GM12878 (cell line): ENCODE data around the gene WDR64. TPM values are rescaled to one million over a fixed set of nuclear protein-coding genes. Genes with fewer than 3 reads are reported as not detected.

Source experiments
- ATAC-seq: fragments of 200-7000 bp; cut with Tn5 transposase; 3 replicates; pipeline ENCODE4 v1.9.1; 2020; ENCODE audit warnings: mild to moderate bottlenecking, moderate library complexity
- BruUV-seq: library from RNA; stranded (reverse); fragments of 400-500 nt; replicated peaks from 2 replicates; lab custom pipeline; 2021; lab: Mats Ljungman, UMichigan
- CTCF ChIA-PET: fragments of 300-600 bp; sonication (Branson Sonifier 250); formaldehyde crosslinking; extraction: SDS; loops from one replicate; lab custom pipeline; 2021; ENCODE audit warnings: inconsistent platforms; lab: Yijun Ruan, JAX
- POLR2A ChIA-PET: fragments of 350-600 bp; formaldehyde crosslinking; extraction: SDS; loops from one replicate; lab custom pipeline; 2021; ENCODE audit warnings: inconsistent platforms; lab: Charles Lee
- RAD21 ChIA-PET: fragments of 300-600 bp; sonication (Branson Sonifier 250); formaldehyde crosslinking; loops from one replicate; lab custom pipeline; 2023; ENCODE audit warnings: antibody characterized with exemption; ENCODE audit not compliant: unreplicated experiment; lab: Charles Lee
- SMC1A ChIA-PET: fragments of 300-600 bp; sonication (Branson Sonifier 250); formaldehyde crosslinking; loops from one replicate; lab custom pipeline; 2023; ENCODE audit not compliant: unreplicated experiment, uncharacterized antibody; lab: Charles Lee
- DNase-seq: peaks from one replicate; pipeline ENCODE4 v3.0.0-alpha.2; 2011; ENCODE audit warnings: low read depth, low spot score
- FAIRE-seq: peaks from 3 replicates; lab custom pipeline; 2011; peaks lifted over from hg19 to GRCh38; lab: Jason Lieb, UNC
- H2AFZ ChIP-seq: 2 replicates; pipeline ENCODE4 v1.6.0; 2011; ENCODE audit warnings: low read depth, low read length, control low read depth; ENCODE audit not compliant: control insufficient read depth
- H3K27ac ChIP-seq: 2 replicates; pipeline ENCODE4 v1.5.1; 2011; ENCODE audit warnings: control low read depth; ENCODE audit not compliant: control insufficient read depth, insufficient read depth
- H3K27me3 ChIP-seq, 2 experiments: replicated peaks in 1 of 2; 2 replicates each; pipeline versions ENCODE4 v1.6.0 to v1.6.1; 2011; ENCODE audit warnings: low read length in 1 of 2; ENCODE audit not compliant: control insufficient read depth in 2 of 2, insufficient read depth in 2 of 2
- H3K36me3 ChIP-seq, 2 experiments: 2 replicates each; pipeline ENCODE4 v1.5.1; 2011; ENCODE audit warnings: low read length in 1 of 2; ENCODE audit not compliant: control insufficient read depth in 2 of 2, insufficient read depth in 2 of 2
- H3K4me1 ChIP-seq: 2 replicates; pipeline ENCODE4 v1.6.1; 2011; ENCODE audit warnings: mild to moderate bottlenecking, low read length, moderate library complexity, mixed read lengths; ENCODE audit not compliant: control insufficient read depth, insufficient read depth
- H3K4me2 ChIP-seq: 2 replicates; pipeline ENCODE4 v1.6.0; 2011; ENCODE audit warnings: control low read depth; ENCODE audit not compliant: control insufficient read depth, insufficient read depth
- H3K4me3 ChIP-seq: fragments of 200-600 bp; sonication (generic); 2 replicates; pipeline ENCODE4 v1.5.1; 2016
- H3K79me2 ChIP-seq: 2 replicates; pipeline ENCODE4 v1.6.0; 2011; ENCODE audit warnings: low read length; ENCODE audit not compliant: control insufficient read depth, insufficient read depth
- H3K9ac ChIP-seq: 2 replicates; pipeline ENCODE4 v1.8.0; 2011; ENCODE audit warnings: low read length, control low read depth, mixed read lengths; ENCODE audit not compliant: control insufficient read depth, insufficient read depth
- H3K9me3 ChIP-seq: replicated peaks from 3 replicates; pipeline ENCODE4 v1.5.1; 2011; ENCODE audit warnings: mild to moderate bottlenecking, low read length; ENCODE audit not compliant: control insufficient read depth, insufficient read depth
- H4K20me1 ChIP-seq: 2 replicates; pipeline ENCODE4 v1.6.0; 2011; ENCODE audit not compliant: control insufficient read depth, insufficient read depth
- DPF2 ChIP-seq: fragments of 450-650 bp; IDR thresholded peaks from 2 replicates; pipeline ENCODE4 v1.6.1; 2017; ENCODE audit warnings: mild to moderate bottlenecking
- HDGF ChIP-seq: fragments of 450-650 bp; IDR thresholded peaks from 2 replicates; pipeline ENCODE4 v1.6.1; 2016; ENCODE audit warnings: antibody characterized with exemption
- IRF4 ChIP-seq: IDR thresholded peaks from 2 replicates; pipeline ENCODE4 v1.6.1; 2011; ENCODE audit warnings: low read depth, low read length
- JUNB ChIP-seq: IDR thresholded peaks from 2 replicates; pipeline ENCODE4 v1.6.1; 2016; ENCODE audit warnings: antibody characterized with exemption, mild to moderate bottlenecking
- KAT2A ChIP-seq: conservative IDR thresholded peaks from 2 replicates; pipeline ENCODE4 v1.6.1; 2011; ENCODE audit warnings: low read depth, low read length; ENCODE audit not compliant: control insufficient read depth
- KLF5 ChIP-seq: fragments of 450-650 bp; IDR thresholded peaks from 2 replicates; pipeline ENCODE4 v1.6.1; 2014; ENCODE audit warnings: mild to moderate bottlenecking; ENCODE audit not compliant: partially characterized antibody
- LARP7 ChIP-seq: fragments of 450-650 bp; IDR thresholded peaks from 2 replicates; pipeline ENCODE4 v1.6.1; 2017; ENCODE audit warnings: mild to moderate bottlenecking
- MAX ChIP-seq: IDR thresholded peaks from 2 replicates; pipeline ENCODE4 v1.6.1; 2012; ENCODE audit warnings: low read depth, low read length, improper control_type of control experiment
- MEF2A ChIP-seq: IDR thresholded peaks from 2 replicates; pipeline ENCODE4 v1.6.1; 2011; ENCODE audit warnings: low read depth, mild to moderate bottlenecking, low read length, moderate library complexity; ENCODE audit not compliant: insufficient read depth
- MYB ChIP-seq: fragments of 150-350 bp; IDR thresholded peaks from 2 replicates; pipeline ENCODE4 v1.6.1; 2014; ENCODE audit warnings: mild to moderate bottlenecking, low read depth, low read length, borderline replicate concordance
- NFYB ChIP-seq: IDR thresholded peaks from 2 replicates; pipeline ENCODE4 v1.6.1; 2011; ENCODE audit warnings: low read depth, mild to moderate bottlenecking, low read length, improper control_type of control experiment, moderate library complexity; ENCODE audit not compliant: insufficient read depth
- NR2F1 ChIP-seq: fragments of 450-650 bp; conservative IDR thresholded peaks from 2 replicates; pipeline ENCODE4 v1.6.1; 2017; ENCODE audit warnings: mild to moderate bottlenecking
- PAX5 ChIP-seq: IDR thresholded peaks from 2 replicates; pipeline ENCODE4 v1.6.1; 2011; ENCODE audit warnings: low read depth, low read length, borderline replicate concordance
- PBX3 ChIP-seq: IDR thresholded peaks from 2 replicates; pipeline ENCODE4 v1.6.1; 2011; ENCODE audit warnings: mild to moderate bottlenecking, low read depth, low read length, moderate library complexity; ENCODE audit not compliant: insufficient replicate concordance
- RAD21 ChIP-seq: IDR thresholded peaks from 2 replicates; pipeline ENCODE4 v1.6.1; 2011; ENCODE audit warnings: mild to moderate bottlenecking, low read depth, low read length, moderate library complexity; ENCODE audit not compliant: insufficient read depth
- RAD51 ChIP-seq: fragments of 450-650 bp; IDR thresholded peaks from 2 replicates; pipeline ENCODE4 v1.6.1; 2016; ENCODE audit warnings: moderate library complexity, mild to moderate bottlenecking, inconsistent platforms
- RB1 ChIP-seq: fragments of 450-650 bp; formaldehyde crosslinking; IDR thresholded peaks from 2 replicates; pipeline ENCODE4 v1.6.1; 2017; ENCODE audit warnings: mild to moderate bottlenecking, borderline replicate concordance
- RCOR1 ChIP-seq: conservative IDR thresholded peaks from 2 replicates; pipeline ENCODE4 v1.6.1; 2012; ENCODE audit warnings: low read depth, low read length, improper control_type of control experiment
- USF1 ChIP-seq: IDR thresholded peaks from 2 replicates; pipeline ENCODE4 v1.6.1; 2011; ENCODE audit warnings: borderline replicate concordance, low read depth, mild to moderate bottlenecking, moderate library complexity, mixed read lengths, low read length; ENCODE audit not compliant: insufficient read depth; ENCODE audit errors: extremely low read length
- USF2 ChIP-seq: IDR thresholded peaks from 2 replicates; pipeline ENCODE4 v1.6.1; 2011; ENCODE audit warnings: low read depth, low read length, improper control_type of control experiment, borderline replicate concordance
- YBX1 ChIP-seq: fragments of 450-650 bp; IDR thresholded peaks from 2 replicates; pipeline ENCODE4 v1.6.1; 2016; ENCODE audit warnings: antibody characterized with exemption
- ZNF274 ChIP-seq: IDR thresholded peaks from one replicate; pipeline ENCODE4 v1.8.0; 2011; ENCODE audit not compliant: insufficient read length, insufficient read depth
- ZNF622 ChIP-seq: fragments of 450-650 bp; IDR thresholded peaks from 2 replicates; pipeline ENCODE4 v1.6.1; 2017; ENCODE audit warnings: mild to moderate bottlenecking, inconsistent platforms
- WGBS: methylation state at CpG from one replicate; pipeline ENCODE4 v1.1.6; 2016; ENCODE audit warnings: low lambda C conversion rate; ENCODE audit not compliant: insufficient replicate concordance, insufficient coverage; ENCODE audit errors: missing lambda C conversion rate; 5-methylcytosine and 5-hydroxymethylcytosine counted together
- in situ Hi-C: fragments of 300-500 bp; cut with MboI; formaldehyde crosslinking; loops from 9 replicates; pipeline ENCODE4 v1.14.3; 2018; ENCODE audit warnings: mixed read lengths
- intact Hi-C: fragments of 100-400 bp; cut with micrococcal nuclease; formaldehyde crosslinking; loops from one replicate; pipeline ENCODE4 v1.14.2; 2022; ENCODE audit not compliant: unreplicated experiment
- polyA plus RNA-seq, 11 experiments: library from polyadenylated mRNA; depleted of rRNA in 4 of 11; unstranded in 6 of 11; stranded (reverse) in 5 of 11; fragments of >200 nt; fragmentation: Nextera tagmentation in 4 of 11; fragmentation: Illumina TruSeq in 1 of 11; extraction: Ambion mirVana in 4 of 11; extraction: Trizol in 1 of 11; gene quantifications; 1 replicate in 1 of 11; 2 replicates in 10 of 11; pipeline versions ENCODE4 v1.2.1 to v1.2.3, GENCODE V29; 2011 to 2016; ENCODE audit warnings: inconsistent platforms in 2 of 11, missing spikeins in 2 of 11, low read depth in 1 of 11
- total RNA-seq, 4 experiments: library from RNA; depleted of rRNA in 3 of 4; stranded (reverse); fragments of >200 nt in 3 of 4; fragmentation: Illumina TruSeq in 1 of 4; extraction: Trizol in 1 of 4; gene quantifications; 2 replicates each; pipeline versions ENCODE4 v1.2.1 to v1.2.3, GENCODE V29; 2013 to 2021

Gene WDR64
- total and polyA plus RNA-seq, 10 of the 15 experiments (the other 5 are each of a cell fraction or from before 2014, with no cell fraction given) = 0.01 TPM; not detected in 9

- Histone ChIP-seq H3K79me2 (no peaks in the 10 kb centered on the region), H3K9me3 (no peaks in the 10 kb centered on the region), H3K9ac (no peak overlapping the region), H2AFZ (peak overlapping the region; percentile 81), H3K4me2 (no peak overlapping the region), H3K4me1 (peaks cover 5% of the 10 kb centered on the region; the same call in 1 of the 2 replicates), H3K4me3 (no peak overlapping the region), H3K27me3 (no peaks in the 10 kb centered on the region), H3K27ac (no peak overlapping the region), H4K20me1 (no peaks in the 10 kb centered on the region), H3K36me3 (no peaks in the 10 kb centered on the region)
- DNase-seq (no peak), ATAC-seq (peak; percentile 96), FAIRE-seq (peak; percentile 47)
- SMC1A ChIA-PET = interaction anchor here (0.6 to 2.9 kb wide), 27 partner anchors 8 to 405 kb away, joined by 3 to 28 read pairs (median 4); partner anchors contain the start of genes KMO and MAP1LC3C
- intact Hi-C loops = loop anchor here (2.0 to 10.0 kb wide), 6 partner anchors 79 to 876 kb away; partner anchors contain the start of genes KMO and MAP1LC3C
- CTCF ChIA-PET = interaction anchor here (0.6 to 4.8 kb wide), 58 partner anchors 8 to 1626 kb away, joined by 3 to 59 read pairs (median 4); partner anchors contain the start of genes MAP1LC3C and WDR64
- RAD21 ChIA-PET = interaction anchor here (0.7 to 2.5 kb wide), 17 partner anchors 10 to 406 kb away, joined by 3 to 23 read pairs (median 4); partner anchors contain the start of gene KMO
- WGBS = 1% methylated on average over 3 of the region's 3 CpGs
- in situ Hi-C loops = loop anchor here (5.0 to 10.0 kb wide), 2 partner anchors 231 to 384 kb away; partner anchors contain the start of gene MAP1LC3C
- POLR2A ChIA-PET = interaction anchor here (0.6 kb wide), 1 partner anchor 220 kb away, joined by 3 read pairs; no protein-coding TSS in a partner anchor
- no TSS peak for BruUV-seq
- TF ChIP-seq PAX5 (no peak), DPF2 (no peak), LARP7 (no peak), KAT2A (no peak), IRF4 (no peak), USF1 (no peak), RCOR1 (no peak), PBX3 (peak; percentile 21), NFYB (no peak), HDGF (no peak), RB1 (no peak), MEF2A (peak; percentile 35; the same call in 1 of the 2 replicates), JUNB (no peak), NR2F1 (no peak), MYB (no peak), KLF5 (no peak), MAX (no peak), RAD21 (peak; percentile 80), USF2 (no peak), RAD51 (no peak), ZNF274 (no peak), YBX1 (no peak), ZNF622 (no peak)
Observed at GRCh38 chr1:241611063-241611462, 41.0 kb upstream of the WDR64 start.
